GM12891 (cell line): Measurements from ENCODE around the gene MINK1.
"Not testable (repeated sequence)": the region's sequence is repeated elsewhere in the genome, so short reads cannot be mapped to it uniquely, and the experiment has no call there.

Experiments
- POLR2A ChIP-seq: IDR thresholded peaks from 2 replicates; pipeline ENCODE4 v1.6.1; 2011; ENCODE audit warnings: low read depth, low read length, control low read depth
- POLR2AphosphoS5 ChIP-seq: IDR thresholded peaks from 2 replicates; pipeline ENCODE4 v1.6.1; 2011; ENCODE audit warnings: low read depth, low read length, control low read depth
- SPI1 ChIP-seq: IDR thresholded peaks from 2 replicates; pipeline ENCODE4 v1.6.1; 2011; ENCODE audit warnings: low read depth, low read length, control low read depth
- TAF1 ChIP-seq: IDR thresholded peaks from 2 replicates; pipeline ENCODE4 v1.6.1; 2011; ENCODE audit warnings: low read depth, low read length, control low read depth

- TF ChIP-seq POLR2A, POLR2AphosphoS5, TAF1, SPI1: not testable (repeated sequence)
Measured at GRCh38 chr17:4869058-4869998, 36.2 kb downstream of the MINK1 start.
